HG03159 (cell line): ENCODE results near the gene CD200.
A peak's percentile ranks its signal among the peaks of the same experiment; 100 is the strongest.

ENCODE experiments used
- ATAC-seq: cut with Tn5 transposase; IDR thresholded peaks from one replicate; pipeline ENCODE4 v1.9.1; 2021; ENCODE audit warnings: mild to moderate bottlenecking, moderate library complexity; ENCODE audit not compliant: unreplicated experiment

CD200 gene

GRCh38 chr3:112331851-112332250 lies 1.1 kb upstream of the CD200 start:
- ATAC-seq: no peak

- ATAC-seq: peak; percentile 39
Observed at GRCh38 chr3:112333381-112334317, 693 bp downstream of the CD200 start.

- no peak for ATAC-seq
Observed at GRCh38 chr3:112334691-112335433, 1.9 kb downstream of the CD200 start.

- ATAC-seq: no peak
Observed at GRCh38 chr3:112335434-112335781, 2.5 kb downstream of the CD200 start.

GRCh38 chr3:112338021-112338726 lies 5.2 kb downstream of the CD200 start:
- ATAC-seq: no peak

- no peak for ATAC-seq
Observed at GRCh38 chr3:112338727-112339056, 5.7 kb downstream of the CD200 start.

- ATAC-seq: no peak
Observed at GRCh38 chr3:112339134-112339533, 6.2 kb downstream of the CD200 start.

GRCh38 chr3:112339609-112340008 lies 6.7 kb downstream of the CD200 start:
- no peak for ATAC-seq

GRCh38 chr3:112341386-112341785 lies 8.4 kb downstream of the CD200 start:
- no peak for ATAC-seq

GRCh38 chr3:112345681-112346080 lies 12.7 kb downstream of the CD200 start:
- no peak for ATAC-seq

GRCh38 chr3:112346491-112347122 lies 13.7 kb downstream of the CD200 start:
- no peak for ATAC-seq

- no peak for ATAC-seq
Observed at GRCh38 chr3:112348943-112349342, 16.0 kb downstream of the CD200 start.

GRCh38 chr3:112349557-112349956 lies 16.6 kb downstream of the CD200 start:
- ATAC-seq: no peak

- no peak for ATAC-seq
Observed at GRCh38 chr3:112350018-112350810, 17.3 kb downstream of the CD200 start.

- ATAC-seq: no peak
Observed at GRCh38 chr3:112351036-112351435, 18.1 kb downstream of the CD200 start.

GRCh38 chr3:112351823-112352222 lies 18.9 kb downstream of the CD200 start:
- ATAC-seq: no peak

- ATAC-seq: no peak
Observed at GRCh38 chr3:112352720-112353119, 19.8 kb downstream of the CD200 start.

GRCh38 chr3:112353365-112353764 lies 20.4 kb downstream of the CD200 start:
- ATAC-seq: no peak

- no peak for ATAC-seq
Observed at GRCh38 chr3:112354642-112355306, 21.8 kb downstream of the CD200 start.

- ATAC-seq: no peak
Observed at GRCh38 chr3:112355307-112355687, 22.3 kb downstream of the CD200 start.
